ENCODE results near the gene PPM1D. TPM values are rescaled to one million over a fixed set of nuclear protein-coding genes. Genes with fewer than 3 reads are reported as not detected.

Gene PPM1D
- total RNA-seq, 4 donors from 2014 or later: 10.9 to 31.1 (median 16.7) TPM

- no peak overlapping the region for H3K4me3 ChIP-seq (ENCODE audit: low read depth, poor library complexity, severe bottlenecking)
- WGBS, 2 donors: 82 to 89% methylated on average over 2 of the region's 2 CpGs
- intact Hi-C loops (cut with DNase I; ENCODE audit: low total_unique reads): no loop called here
- DNase-seq (ENCODE audit: low spot score in 2 of 2): no peak
- TF ChIP-seq CTCF (IDR thresholded peaks at IDR 0.05) (no peak), POLR2A (IDR thresholded peaks at IDR 0.05) (no peak)
Observed at GRCh38 chr17:60629120-60629519, 29.1 kb downstream of the PPM1D start.

GRCh38 chr17:60630352-60630751 lies 30.4 kb downstream of the PPM1D start:
- no peak for DNase-seq (ENCODE audit: low spot score in 2 of 2)
- TF ChIP-seq POLR2A (IDR thresholded peaks at IDR 0.05): no peak
- TF ChIP-seq CTCF (IDR thresholded peaks at IDR 0.05): no peak
- 70 to 80% methylated on average over 5 of the region's 5 CpGs for WGBS, 2 donors
- intact Hi-C loops (cut with DNase I; ENCODE audit: low total_unique reads): no loop called here
- no peak overlapping the region for H3K4me3 ChIP-seq (ENCODE audit: low read depth, poor library complexity, severe bottlenecking)

GRCh38 chr17:60631119-60631518 lies 31.1 kb downstream of the PPM1D start:
- no peak for DNase-seq (ENCODE audit: low spot score in 2 of 2)
- TF ChIP-seq CTCF (IDR thresholded peaks at IDR 0.05): no peak
- TF ChIP-seq POLR2A (IDR thresholded peaks at IDR 0.05): no peak
- WGBS, 2 donors: 95 to 97% methylated on average over 6 of the region's 6 CpGs
- intact Hi-C loops (cut with DNase I; ENCODE audit: low total_unique reads): no loop called here
- H3K4me3 ChIP-seq (ENCODE audit: low read depth, poor library complexity, severe bottlenecking): no peak overlapping the region

- WGBS, 2 donors: 92 to 94% methylated on average over 2 of the region's 2 CpGs
- TF ChIP-seq CTCF (IDR thresholded peaks at IDR 0.05) (no peak), POLR2A (IDR thresholded peaks at IDR 0.05) (no peak)
- H3K4me3 ChIP-seq (ENCODE audit: low read depth, poor library complexity, severe bottlenecking): no peak overlapping the region
- DNase-seq (ENCODE audit: low spot score in 2 of 2): no peak
- intact Hi-C loops (cut with DNase I; ENCODE audit: low total_unique reads): no loop called here
Observed at GRCh38 chr17:60637683-60638082, 37.7 kb downstream of the PPM1D start.

- no peak overlapping the region for H3K4me3 ChIP-seq (ENCODE audit: low read depth, poor library complexity, severe bottlenecking)
- TF ChIP-seq CTCF (IDR thresholded peaks at IDR 0.05): no peak
- no peak for TF ChIP-seq POLR2A (IDR thresholded peaks at IDR 0.05)
- 82 to 86% methylated on average over 4 of the region's 4 CpGs for WGBS, 2 donors
- intact Hi-C loops (cut with DNase I; ENCODE audit: low total_unique reads): no loop called here
- no peak for DNase-seq (ENCODE audit: low spot score in 2 of 2)
Observed at GRCh38 chr17:60639019-60639330, 39.0 kb downstream of the PPM1D start.

- no peak for DNase-seq (ENCODE audit: low spot score in 2 of 2)
- no peak overlapping the region for H3K4me3 ChIP-seq (ENCODE audit: low read depth, poor library complexity, severe bottlenecking)
- no peak for TF ChIP-seq POLR2A (IDR thresholded peaks at IDR 0.05)
- no peak for TF ChIP-seq CTCF (IDR thresholded peaks at IDR 0.05)
- intact Hi-C loops (cut with DNase I; ENCODE audit: low total_unique reads): no loop called here
- 77 to 80% methylated on average over 2 of the region's 2 CpGs for WGBS, 2 donors
Observed at GRCh38 chr17:60640503-60640902, 40.5 kb downstream of the PPM1D start.
